AG09319 (cell line): ENCODE data around the gene LDAH.

ENCODE experiments used
- DNase-seq: peaks from one replicate; pipeline ENCODE4 v3.0.0-alpha.2; 2010; ENCODE audit warnings: low read depth; ENCODE audit errors: extremely low read depth
- CTCF ChIP-seq: IDR thresholded peaks from 2 replicates; pipeline ENCODE4 v1.5.1; 2011; ENCODE audit warnings: low read depth, mild to moderate bottlenecking, inconsistent platforms, low read length, moderate library complexity

The LDAH gene

DNA sequence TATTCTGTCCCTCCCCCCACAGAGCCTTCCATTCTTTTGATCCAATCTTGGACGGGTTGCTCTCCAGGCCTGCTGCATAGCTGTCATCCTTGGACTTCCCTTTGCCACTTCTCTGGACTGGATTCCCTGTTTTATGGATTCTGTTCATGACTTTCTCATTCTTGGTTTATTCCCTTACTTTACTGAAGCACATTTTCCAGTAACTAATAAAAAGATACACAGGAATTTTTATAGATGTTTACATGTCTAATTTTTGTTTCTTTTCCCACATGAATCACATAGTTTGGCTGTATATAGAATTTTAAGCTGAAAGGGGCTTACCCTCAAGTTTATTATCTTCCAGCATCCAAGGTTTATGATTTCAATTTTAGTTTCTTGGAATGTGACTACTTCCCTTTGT lies 118.0 kb downstream of the LDAH start:
- DNase-seq: no peak
- no peak for TF ChIP-seq CTCF

DNA sequence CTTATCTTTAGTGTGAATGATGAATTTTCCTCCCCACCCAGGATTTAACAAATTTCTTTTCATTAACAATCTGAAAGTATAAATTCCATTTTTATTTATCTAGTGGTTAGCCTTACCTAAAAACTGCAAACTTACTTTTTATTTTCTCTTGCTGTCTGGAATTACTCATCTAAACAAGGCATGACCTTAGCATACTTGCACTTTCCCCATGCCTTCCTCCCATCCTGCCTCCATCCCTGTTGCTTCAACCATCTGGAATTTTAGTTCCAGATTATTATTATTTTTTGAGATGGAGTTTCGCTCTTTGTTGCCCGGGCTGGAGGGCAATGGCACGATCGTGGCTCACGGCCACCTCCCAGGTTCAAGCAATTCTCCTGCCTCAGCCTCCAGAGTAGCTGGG lies 120.3 kb downstream of the LDAH start:
- no peak for DNase-seq

DNA sequence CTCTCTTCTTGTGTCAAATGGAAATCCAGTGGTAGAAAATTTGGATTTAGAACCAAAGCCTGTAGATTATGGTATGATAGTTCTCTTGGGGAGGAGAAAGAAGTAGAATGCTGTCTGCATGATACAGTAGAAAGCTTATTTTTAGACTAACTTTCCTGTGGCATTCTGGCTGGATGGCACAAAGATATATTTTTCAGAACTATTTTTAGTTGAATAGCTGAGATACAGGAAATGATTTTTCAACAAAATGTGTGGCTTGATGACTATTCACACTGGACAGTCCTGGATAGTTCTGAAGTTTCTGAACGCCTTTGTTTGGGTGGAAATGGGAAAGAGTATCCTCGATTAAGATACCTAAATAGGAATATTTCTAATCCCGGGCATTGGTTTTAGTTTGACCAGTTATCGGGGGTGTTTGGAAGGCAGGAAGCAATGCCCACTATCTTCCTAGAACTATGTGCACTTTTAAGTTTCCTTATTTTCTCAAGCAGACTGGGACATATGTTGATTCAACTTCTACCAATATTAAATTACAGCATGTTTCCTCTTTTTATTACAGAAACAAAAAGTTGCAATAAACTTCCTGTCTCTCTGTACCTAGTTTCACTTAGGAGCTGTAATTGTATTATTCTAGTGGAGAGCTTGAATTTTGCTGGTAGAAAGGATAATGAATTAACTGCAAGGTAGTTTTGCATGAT lies 123.8 kb downstream of the LDAH start:
- DNase-seq: no peak
- TF ChIP-seq CTCF: no peak

More for the DNA sequence above, 120.3 kb downstream of the LDAH start:
- no peak for TF ChIP-seq CTCF

- TF ChIP-seq CTCF: no peak
- DNase-seq: no peak
Measured at GRCh38 chr2:20697322-20697934, 125.5 kb downstream of the LDAH start.

DNA sequence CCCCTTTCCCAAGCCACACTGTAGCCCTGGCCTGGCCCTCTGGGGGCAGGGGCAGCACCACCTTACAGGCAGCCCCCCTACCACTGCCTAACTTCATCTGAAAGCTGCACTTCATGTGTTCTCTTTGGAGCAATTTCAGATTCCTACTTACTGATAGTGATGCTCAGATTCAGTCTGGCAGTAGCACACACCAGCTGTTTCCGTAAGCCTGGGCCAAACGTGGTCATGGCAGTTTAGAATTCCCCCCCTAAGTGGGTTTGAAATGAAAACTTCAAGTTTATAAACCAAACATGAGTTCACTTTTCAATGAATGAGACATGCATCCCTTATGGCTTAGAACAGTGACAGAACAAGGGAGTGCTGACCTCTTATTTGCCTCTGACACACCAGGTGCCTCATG lies 126.5 kb downstream of the LDAH start:
- no peak for TF ChIP-seq CTCF
- DNase-seq: no peak

GRCh38 chr2:20693317-20693716 lies 129.6 kb downstream of the LDAH start:
- no peak for TF ChIP-seq CTCF
- no peak for DNase-seq

- no peak for DNase-seq
- TF ChIP-seq CTCF: no peak
Measured at GRCh38 chr2:20692081-20692480, 130.8 kb downstream of the LDAH start.
